Prostate gland (tissue), 2 donors: Measurements from ENCODE around the gene APBA3. TPM values are rescaled to one million over a fixed set of nuclear protein-coding genes. Genes with fewer than 3 reads are reported as not detected.

ENCODE experiments used
- DNase-seq: peaks from one replicate; pipeline ENCODE4 v3.0.0-alpha.2; 2019; ENCODE audit warnings: low spot score
- H3K27ac ChIP-seq, 2 donors: fragments of 200-600 bp; sonication (generic); 2 replicates each; pipeline ENCODE4 v1.5.1; 2017 to 2019
- H3K27me3 ChIP-seq: fragments of 200-600 bp; sonication (generic); replicated peaks from 2 replicates; pipeline ENCODE4 v1.5.1; 2019; ENCODE audit not compliant: insufficient read depth
- H3K36me3 ChIP-seq, 2 donors: fragments of 200-600 bp; sonication (generic); 1 replicate in 1 of 2; 2 replicates in 1 of 2; pipeline versions ENCODE4 v1.5.1 to v1.8.1; 2017 to 2019
- H3K4me1 ChIP-seq: fragments of 200-600 bp; sonication (generic); replicated peaks from 2 replicates; pipeline ENCODE4 v1.5.1; 2019
- H3K4me3 ChIP-seq, 2 donors: fragments of 200-600 bp; sonication (generic); 2 replicates each; pipeline ENCODE4 v1.5.1; 2017 to 2019
- H3K9me3 ChIP-seq: fragments of 200-600 bp; sonication (generic); 2 replicates; pipeline ENCODE4 v1.5.1; 2017
- POLR2A ChIP-seq: fragments of 450-650 bp; IDR thresholded peaks from one replicate; pipeline ENCODE4 v1.6.1; 2016; ENCODE audit warnings: antibody characterized with exemption, mild to moderate bottlenecking
- POLR2AphosphoS5 ChIP-seq: sonication (generic); formaldehyde crosslinking; IDR thresholded peaks from one replicate; pipeline ENCODE4 v1.6.1; 2017; ENCODE audit warnings: antibody characterized with exemption
- WGBS: methylation state at CpG from one replicate; pipeline ENCODE4 v1.1.5; 2018; 5-methylcytosine and 5-hydroxymethylcytosine counted together
- intact Hi-C: fragments of 100-400 bp; cut with DNase I; formaldehyde crosslinking; loops from one replicate; pipeline ENCODE4 v1.14.2; 2022
- total RNA-seq, 2 donors: library from RNA; depleted of rRNA; stranded (reverse); fragments of >200 nt; gene quantifications; one replicate each; pipeline ENCODE4 v1.1.0, GENCODE V29; 2016
- TF ChIP-seq, protein P1 (sequence below), 4 experiments: fragments of 200-600 bp in 2 of 4; fragments of 450-650 bp in 2 of 4; sonication (generic) in 2 of 4; IDR thresholded peaks; 1 replicate in 3 of 4; 2 replicates in 1 of 4; pipeline ENCODE4 v1.5.1; 2016 to 2019; ENCODE audit warnings: antibody characterized with exemption in 4 of 4, mild to moderate bottlenecking in 2 of 4, moderate library complexity in 2 of 4

Gene APBA3
- total RNA-seq, 2 donors from 2014 or later: 45.7 to 63.8 TPM

DNA sequence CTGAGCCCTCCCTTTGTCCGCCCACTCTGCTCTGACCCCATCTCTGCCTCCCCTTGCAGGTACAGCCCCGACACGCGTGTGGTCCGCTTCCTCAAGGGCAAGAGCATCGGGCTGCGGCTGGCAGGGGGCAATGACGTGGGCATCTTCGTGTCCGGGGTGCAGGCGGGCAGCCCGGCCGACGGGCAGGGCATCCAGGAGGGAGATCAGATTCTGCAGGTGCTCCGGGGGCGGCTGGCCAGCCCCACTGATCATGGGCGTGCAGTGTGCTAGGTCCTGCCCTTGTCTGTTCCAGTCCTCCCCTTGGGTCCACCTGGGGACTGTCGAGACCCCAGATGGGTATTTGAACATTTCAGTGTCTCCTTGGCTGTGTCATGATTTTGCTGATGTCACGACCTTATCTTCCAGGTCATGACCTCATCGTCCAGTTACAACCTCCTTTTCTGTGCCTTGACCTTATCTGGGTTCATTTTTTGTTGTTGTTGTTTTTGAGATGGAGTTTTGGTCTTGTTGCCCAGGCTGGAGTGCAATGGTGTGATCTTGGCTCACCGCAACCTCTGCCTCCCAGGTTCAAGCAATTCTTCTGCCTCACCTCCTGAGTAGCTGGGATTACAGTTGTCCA lies 25.3 kb downstream of the APBA3 start:
- Histone ChIP-seq H3K9me3 (no peaks in the 10 kb centered on the region), H3K4me3 (no peak overlapping the region), H3K27ac (no peak overlapping the region), H3K4me1 (no peaks in the 10 kb centered on the region), H3K27me3 (no peaks in the 10 kb centered on the region), H3K36me3 (no peaks in the 10 kb centered on the region)
- WGBS: 89% methylated on average over 21 of the region's 21 CpGs
- intact Hi-C loops: no loop called here
- DNase-seq: no peak
- TF ChIP-seq, protein P1, sequence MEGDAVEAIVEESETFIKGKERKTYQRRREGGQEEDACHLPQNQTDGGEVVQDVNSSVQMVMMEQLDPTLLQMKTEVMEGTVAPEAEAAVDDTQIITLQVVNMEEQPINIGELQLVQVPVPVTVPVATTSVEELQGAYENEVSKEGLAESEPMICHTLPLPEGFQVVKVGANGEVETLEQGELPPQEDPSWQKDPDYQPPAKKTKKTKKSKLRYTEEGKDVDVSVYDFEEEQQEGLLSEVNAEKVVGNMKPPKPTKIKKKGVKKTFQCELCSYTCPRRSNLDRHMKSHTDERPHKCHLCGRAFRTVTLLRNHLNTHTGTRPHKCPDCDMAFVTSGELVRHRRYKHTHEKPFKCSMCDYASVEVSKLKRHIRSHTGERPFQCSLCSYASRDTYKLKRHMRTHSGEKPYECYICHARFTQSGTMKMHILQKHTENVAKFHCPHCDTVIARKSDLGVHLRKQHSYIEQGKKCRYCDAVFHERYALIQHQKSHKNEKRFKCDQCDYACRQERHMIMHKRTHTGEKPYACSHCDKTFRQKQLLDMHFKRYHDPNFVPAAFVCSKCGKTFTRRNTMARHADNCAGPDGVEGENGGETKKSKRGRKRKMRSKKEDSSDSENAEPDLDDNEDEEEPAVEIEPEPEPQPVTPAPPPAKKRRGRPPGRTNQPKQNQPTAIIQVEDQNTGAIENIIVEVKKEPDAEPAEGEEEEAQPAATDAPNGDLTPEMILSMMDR (IDR thresholded peaks at IDR 0.05): no peak
- TF ChIP-seq POLR2A: no peak
- TF ChIP-seq POLR2AphosphoS5: no peak

DNA sequence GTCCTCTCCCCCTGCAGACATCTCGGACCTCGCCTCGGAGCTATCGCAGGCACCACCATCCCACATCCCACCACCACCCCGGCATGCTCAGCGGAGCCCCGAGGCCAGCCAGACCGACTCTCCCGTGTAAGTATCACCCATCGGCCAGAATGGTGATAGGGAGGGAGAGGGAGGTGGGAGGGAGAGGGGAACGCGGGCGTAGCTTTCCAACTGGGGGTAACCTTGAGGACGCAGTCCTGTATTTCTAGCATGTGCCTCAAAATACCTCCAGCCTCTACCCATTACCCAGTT lies 27.2 kb downstream of the APBA3 start:
- TF ChIP-seq POLR2AphosphoS5: no peak
- TF ChIP-seq POLR2A: no peak
- TF ChIP-seq, protein P1 (IDR thresholded peaks at IDR 0.05): no peak
- H3K9me3 ChIP-seq: no peaks in the 10 kb centered on the region
- no peak overlapping the region for H3K27ac ChIP-seq
- no peak overlapping the region for H3K4me3 ChIP-seq
- no peaks in the 10 kb centered on the region for H3K36me3 ChIP-seq
- WGBS: 88% methylated on average over 14 of the region's 14 CpGs
- H3K4me1 ChIP-seq: no peaks in the 10 kb centered on the region
- DNase-seq: no peak
- intact Hi-C loops: no loop called here
- no peaks in the 10 kb centered on the region for H3K27me3 ChIP-seq

DNA sequence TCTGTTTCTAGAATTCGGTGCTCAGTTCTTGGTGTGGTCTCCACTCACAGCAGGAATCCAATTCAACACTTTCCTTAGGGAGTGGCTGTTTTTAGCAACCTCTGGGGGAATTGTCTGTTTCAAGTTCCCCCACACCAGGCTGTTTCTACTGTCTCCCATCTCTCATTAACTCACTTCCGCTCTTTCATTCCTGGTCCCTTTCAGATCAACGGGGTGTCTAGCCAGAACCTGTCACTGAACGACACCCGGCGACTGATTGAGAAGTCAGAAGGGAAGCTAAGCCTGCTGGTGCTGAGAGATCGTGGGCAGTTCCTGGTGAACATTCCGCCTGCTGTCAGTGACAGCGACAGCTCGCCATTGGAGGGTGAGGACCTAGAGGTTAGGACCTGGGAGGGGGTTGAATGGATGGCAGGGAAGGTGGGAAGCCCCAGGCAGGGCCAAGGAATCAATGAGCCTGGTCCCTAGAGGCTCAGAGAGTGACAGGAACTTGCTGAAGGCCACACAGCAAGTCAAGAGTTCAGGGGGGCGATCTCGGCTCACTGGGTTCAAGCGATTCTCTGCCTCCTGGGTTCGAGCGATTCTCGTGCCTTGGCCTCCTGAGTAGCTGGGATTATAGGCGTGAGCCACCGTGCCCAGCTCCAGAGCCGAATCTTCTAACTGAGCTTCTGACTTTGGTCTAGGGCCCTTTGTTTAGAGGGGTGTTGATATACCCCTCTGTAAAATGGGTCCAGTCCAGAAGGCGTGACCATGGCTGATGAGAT lies 27.8 kb downstream of the APBA3 start:
- WGBS: 82% methylated on average over 20 of the region's 20 CpGs
- TF ChIP-seq POLR2AphosphoS5 (no peak), POLR2A (no peak)
- TF ChIP-seq, protein P1 (IDR thresholded peaks at IDR 0.05): no peak

GRCh38 chr19:3732108-3732507 lies 29.4 kb downstream of the APBA3 start:
- Histone ChIP-seq H3K27ac (no peak overlapping the region), H3K27me3 (no peaks in the 10 kb centered on the region), H3K36me3 (no peaks in the 10 kb centered on the region), H3K4me3 (no peak overlapping the region), H3K9me3 (no peaks in the 10 kb centered on the region), H3K4me1 (no peaks in the 10 kb centered on the region)
- DNase-seq: no peak
- TF ChIP-seq, protein P1 (IDR thresholded peaks at IDR 0.05): no peak
- no peak for TF ChIP-seq POLR2A
- TF ChIP-seq POLR2AphosphoS5: no peak
- intact Hi-C loops: no loop called here
- 83% methylated on average over 1 of the region's 1 CpG for WGBS

More for the DNA sequence above, 27.8 kb downstream of the APBA3 start:
- intact Hi-C loops: no loop called here
- no peaks in the 10 kb centered on the region for H3K36me3 ChIP-seq
- H3K27me3 ChIP-seq: no peaks in the 10 kb centered on the region
- no peak overlapping the region for H3K27ac ChIP-seq
- H3K9me3 ChIP-seq: no peaks in the 10 kb centered on the region
- no peak overlapping the region for H3K4me3 ChIP-seq
- H3K4me1 ChIP-seq: no peaks in the 10 kb centered on the region
- DNase-seq: no peak

GRCh38 chr19:3730457-3730958 lies 31.0 kb downstream of the APBA3 start:
- intact Hi-C loops: no loop called here
- H3K9me3 ChIP-seq: no peaks in the 10 kb centered on the region
- no peak overlapping the region for H3K27ac ChIP-seq
- H3K4me1 ChIP-seq: no peaks in the 10 kb centered on the region
- no peak overlapping the region for H3K4me3 ChIP-seq
- 96% methylated on average over 31 of the region's 32 CpGs for WGBS
- H3K27me3 ChIP-seq: no peaks in the 10 kb centered on the region
- no peak for TF ChIP-seq POLR2A
- TF ChIP-seq POLR2AphosphoS5: no peak
- TF ChIP-seq, protein P1 (IDR thresholded peaks at IDR 0.05): no peak
- no peak for DNase-seq
- no peaks in the 10 kb centered on the region for H3K36me3 ChIP-seq
